Measurements from ENCODE around the gene SAXO2.
"Not testable (repeated sequence)": the region's sequence is repeated elsewhere in the genome, so short reads cannot be mapped to it uniquely, and the experiment has no call there.

Gene SAXO2

DNA sequence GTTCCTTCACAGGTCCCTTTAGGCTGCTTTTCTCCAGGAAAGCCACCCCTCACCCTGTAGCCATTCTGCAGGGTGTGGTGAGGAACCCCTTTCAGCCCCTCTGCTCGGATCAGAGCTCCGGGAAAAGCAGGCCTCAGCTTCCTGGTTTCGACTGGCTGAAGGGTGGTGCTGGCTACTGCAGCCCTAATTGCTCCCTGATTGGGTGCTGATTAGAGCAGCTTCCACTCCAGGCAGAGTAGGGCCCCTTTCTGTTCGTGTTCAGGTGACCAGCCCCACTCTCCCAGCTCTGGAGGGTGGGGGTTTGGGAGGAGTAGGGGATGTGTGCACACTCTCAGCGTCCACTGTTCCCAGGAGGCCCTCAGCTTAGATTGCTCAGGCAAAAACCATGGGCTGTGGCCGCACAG lies 36.9 kb downstream of the SAXO2 start:
- peaks cover 11% of the 10 kb centered on the region for H3K27me3 Mint-ChIP-seq (ENCODE audit: low read depth)
- H3K9me3 Mint-ChIP-seq; H3K36me3 Mint-ChIP-seq (ENCODE audit: low read depth); DNase-seq (ENCODE audit: low spot score); H3K4me1 Mint-ChIP-seq (ENCODE audit: low read depth); H3K27ac Mint-ChIP-seq; H3K4me3 Mint-ChIP-seq: not testable (repeated sequence)

DNA sequence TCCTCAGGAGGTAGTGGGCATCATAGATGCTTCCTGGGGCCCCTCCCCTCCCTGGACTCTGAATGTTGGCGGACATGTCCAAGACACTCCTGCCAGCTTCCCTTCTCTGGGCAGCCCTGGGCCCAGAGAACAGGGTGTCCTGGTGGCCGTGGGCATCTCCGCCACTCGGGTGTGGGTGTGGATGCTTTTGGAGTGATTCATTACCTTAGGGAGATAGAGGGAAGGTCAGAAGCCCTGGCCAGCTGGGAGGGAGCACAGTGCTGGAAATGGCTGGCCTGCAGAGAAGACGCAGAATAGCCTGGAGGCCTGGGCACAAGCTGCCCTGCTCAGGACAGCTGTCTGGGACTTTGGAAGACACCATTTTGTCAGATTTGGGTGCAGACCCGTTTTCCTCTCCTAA lies 37.7 kb downstream of the SAXO2 start:
- not testable (repeated sequence) for DNase-seq (ENCODE audit: low spot score); H3K27ac Mint-ChIP-seq; H3K9me3 Mint-ChIP-seq; H3K36me3 Mint-ChIP-seq (ENCODE audit: low read depth); H3K4me3 Mint-ChIP-seq
- Mint-ChIP-seq H3K27me3 (ENCODE audit: low read depth) (peaks cover 11% of the 10 kb centered on the region), H3K4me1 (ENCODE audit: low read depth) (peaks cover 15% of the 10 kb centered on the region)

DNA sequence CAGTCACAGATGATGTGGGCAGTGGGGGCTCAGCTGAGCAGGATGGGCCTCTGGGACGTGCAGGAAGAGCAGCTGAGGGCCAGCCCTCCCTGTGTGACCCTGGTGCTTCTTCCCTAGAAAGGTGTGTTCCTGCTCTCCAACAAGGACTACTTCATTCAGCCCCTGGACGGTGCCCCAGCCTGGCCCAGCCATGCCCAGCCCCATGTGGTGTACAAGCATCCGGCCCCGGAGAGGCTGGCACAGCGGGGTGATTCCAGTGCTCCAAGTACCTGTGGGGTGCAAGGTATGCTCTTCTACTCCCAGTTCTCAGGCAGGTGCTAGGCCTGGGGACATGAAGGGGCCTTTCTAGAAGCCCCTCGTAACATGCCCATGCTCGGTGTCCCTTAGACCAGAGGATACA lies 38.3 kb downstream of the SAXO2 start:
- DNase-seq (ENCODE audit: low spot score) = peak; percentile 1
- H3K9me3 Mint-ChIP-seq = no peaks in the 10 kb centered on the region

DNA sequence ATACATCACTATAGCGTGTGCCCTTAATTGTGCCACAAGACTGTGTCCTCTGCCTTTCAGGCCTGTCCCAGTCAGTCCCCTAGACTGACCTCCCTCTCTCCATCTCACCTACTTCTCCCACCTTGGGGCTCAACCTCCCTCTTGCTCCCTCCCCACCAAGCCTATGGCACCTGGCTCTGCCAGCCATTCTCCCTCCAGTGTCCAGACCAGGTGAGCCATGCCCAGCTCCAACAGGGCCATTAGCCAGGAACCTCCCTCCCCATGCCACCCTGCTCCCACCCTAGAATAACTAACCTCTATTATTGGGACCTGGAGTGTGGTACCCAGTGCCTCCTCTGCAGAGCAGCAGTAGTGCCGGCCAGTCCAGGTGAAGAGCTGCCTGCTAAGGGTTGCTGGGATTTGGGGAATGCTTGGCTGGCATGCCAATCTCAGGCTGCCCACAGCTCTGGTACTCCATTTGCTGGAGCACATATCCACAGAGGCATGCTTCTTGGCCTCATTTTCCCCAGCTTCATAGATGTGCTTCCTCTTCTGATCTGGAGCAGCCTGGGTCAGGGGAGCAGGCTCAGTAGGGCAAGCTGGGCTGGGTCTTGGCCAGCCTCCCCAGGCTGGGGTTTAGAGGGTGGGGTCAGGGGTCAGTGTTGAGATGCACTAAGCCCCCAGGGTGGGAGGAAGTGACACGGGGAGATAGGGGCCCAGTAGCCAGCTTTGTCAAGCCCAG lies 38.8 kb downstream of the SAXO2 start:
- peak; percentile 1 for DNase-seq (ENCODE audit: low spot score)
- Mint-ChIP-seq H3K27ac (no peak overlapping the region), H3K36me3 (ENCODE audit: low read depth) (no peaks in the 10 kb centered on the region), H3K4me1 (ENCODE audit: low read depth) (peaks cover 16% of the 10 kb centered on the region), H3K27me3 (ENCODE audit: low read depth) (peaks cover 11% of the 10 kb centered on the region), H3K9me3 (no peaks in the 10 kb centered on the region), H3K4me3 (no peak overlapping the region)

More for the DNA sequence above, 38.3 kb downstream of the SAXO2 start:
- Mint-ChIP-seq H3K27ac (no peak overlapping the region), H3K36me3 (ENCODE audit: low read depth) (no peaks in the 10 kb centered on the region), H3K27me3 (ENCODE audit: low read depth) (peaks cover 11% of the 10 kb centered on the region), H3K4me1 (ENCODE audit: low read depth) (peaks cover 16% of the 10 kb centered on the region), H3K4me3 (no peak overlapping the region)

DNA sequence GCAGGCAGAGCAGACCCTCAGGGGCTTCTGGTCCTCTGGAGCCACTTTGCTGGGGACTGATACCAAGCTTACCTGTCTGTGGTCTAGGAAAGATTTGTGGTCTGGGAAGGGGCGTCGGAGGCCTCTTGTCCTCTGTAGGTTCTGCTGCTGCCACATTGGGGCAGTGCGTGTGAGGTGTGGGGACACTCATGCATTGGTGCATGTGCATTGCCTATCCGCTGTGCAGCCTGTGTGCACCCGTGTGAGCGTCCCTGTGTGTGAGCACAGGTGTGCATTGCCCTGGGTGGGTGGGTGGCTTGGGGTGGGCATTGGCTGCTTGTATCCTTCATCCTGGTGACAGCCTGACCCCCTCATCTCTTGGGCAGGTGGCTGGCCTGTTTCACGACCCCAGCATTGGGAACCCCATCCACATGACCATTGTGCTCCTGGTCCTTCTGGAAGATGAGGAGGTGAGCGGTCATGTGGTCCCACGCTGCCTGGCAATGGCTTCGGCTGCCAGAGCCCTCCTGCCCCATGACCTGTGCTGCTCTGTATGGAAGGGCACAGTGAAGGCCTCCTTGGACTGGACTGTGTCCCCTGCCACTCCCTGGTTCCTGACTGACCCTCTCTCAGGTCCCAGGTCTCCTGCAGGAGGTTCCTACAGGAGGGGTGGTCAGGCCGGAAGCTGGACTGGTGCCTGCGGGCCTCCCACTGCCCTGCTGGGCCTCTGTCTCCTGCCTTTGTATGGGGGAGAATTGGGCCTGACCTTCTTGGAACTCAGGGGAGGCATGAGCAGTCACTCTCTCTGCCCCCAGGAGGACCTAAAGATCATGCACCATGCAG lies 41.5 kb downstream of the SAXO2 start:
- Mint-ChIP-seq H3K27ac (no peak overlapping the region), H3K4me1 (ENCODE audit: low read depth) (peaks cover 8% of the 10 kb centered on the region), H3K4me3 (no peak overlapping the region), H3K9me3 (no peaks in the 10 kb centered on the region), H3K27me3 (ENCODE audit: low read depth) (peaks cover 8% of the 10 kb centered on the region), H3K36me3 (ENCODE audit: low read depth) (no peaks in the 10 kb centered on the region)
- DNase-seq (ENCODE audit: low spot score) = no peak

DNA sequence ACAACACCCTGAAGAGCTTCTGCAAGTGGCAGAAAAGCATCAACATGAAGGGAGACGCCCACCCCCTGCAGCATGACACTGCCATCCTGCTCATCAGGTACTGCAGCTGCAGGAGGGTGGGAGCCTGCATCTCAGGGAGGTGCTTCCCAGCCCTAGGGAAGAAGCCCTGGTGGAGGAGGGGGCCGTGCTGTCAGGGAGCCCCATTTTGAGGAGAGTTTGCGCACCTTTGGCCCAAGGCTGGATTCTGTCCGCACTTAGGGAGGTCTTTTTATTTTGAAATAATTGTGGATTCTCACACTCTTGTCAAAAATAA lies 42.1 kb downstream of the SAXO2 start:
- DNase-seq (ENCODE audit: low spot score) = no peak
- H3K27me3 Mint-ChIP-seq (ENCODE audit: low read depth) = peaks cover 8% of the 10 kb centered on the region
- no peak overlapping the region for H3K4me3 Mint-ChIP-seq
- no peaks in the 10 kb centered on the region for H3K9me3 Mint-ChIP-seq
- H3K27ac Mint-ChIP-seq = no peak overlapping the region
- no peaks in the 10 kb centered on the region for H3K36me3 Mint-ChIP-seq (ENCODE audit: low read depth)
- peaks cover 8% of the 10 kb centered on the region for H3K4me1 Mint-ChIP-seq (ENCODE audit: low read depth)

DNA sequence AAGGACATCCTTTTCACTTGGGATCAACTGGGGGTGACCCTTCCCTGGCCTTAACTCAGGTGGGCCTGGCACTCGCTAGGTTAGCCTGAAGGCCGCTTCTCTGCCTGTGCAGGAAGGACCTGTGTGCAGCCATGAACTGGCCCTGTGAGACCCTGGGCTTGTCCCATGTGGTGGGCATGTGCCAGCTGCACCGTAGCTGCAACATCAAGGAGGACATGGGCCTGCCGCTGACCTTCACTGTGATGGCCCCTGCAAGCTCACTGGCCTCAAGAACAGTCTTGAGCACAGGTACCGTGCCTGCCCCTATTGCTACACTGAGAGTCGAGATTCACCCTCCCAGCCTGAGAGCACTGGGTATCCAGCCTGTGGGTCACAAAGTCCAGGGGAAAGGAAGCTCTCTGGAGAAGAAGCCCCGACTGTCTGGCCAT lies 43.0 kb downstream of the SAXO2 start:
- Mint-ChIP-seq H3K36me3 (ENCODE audit: low read depth) (no peaks in the 10 kb centered on the region), H3K27ac (no peak overlapping the region), H3K4me1 (ENCODE audit: low read depth) (peaks cover 8% of the 10 kb centered on the region), H3K27me3 (ENCODE audit: low read depth) (peaks cover 9% of the 10 kb centered on the region), H3K4me3 (no peak overlapping the region), H3K9me3 (no peaks in the 10 kb centered on the region)
- DNase-seq (ENCODE audit: low spot score) = no peak

DNA sequence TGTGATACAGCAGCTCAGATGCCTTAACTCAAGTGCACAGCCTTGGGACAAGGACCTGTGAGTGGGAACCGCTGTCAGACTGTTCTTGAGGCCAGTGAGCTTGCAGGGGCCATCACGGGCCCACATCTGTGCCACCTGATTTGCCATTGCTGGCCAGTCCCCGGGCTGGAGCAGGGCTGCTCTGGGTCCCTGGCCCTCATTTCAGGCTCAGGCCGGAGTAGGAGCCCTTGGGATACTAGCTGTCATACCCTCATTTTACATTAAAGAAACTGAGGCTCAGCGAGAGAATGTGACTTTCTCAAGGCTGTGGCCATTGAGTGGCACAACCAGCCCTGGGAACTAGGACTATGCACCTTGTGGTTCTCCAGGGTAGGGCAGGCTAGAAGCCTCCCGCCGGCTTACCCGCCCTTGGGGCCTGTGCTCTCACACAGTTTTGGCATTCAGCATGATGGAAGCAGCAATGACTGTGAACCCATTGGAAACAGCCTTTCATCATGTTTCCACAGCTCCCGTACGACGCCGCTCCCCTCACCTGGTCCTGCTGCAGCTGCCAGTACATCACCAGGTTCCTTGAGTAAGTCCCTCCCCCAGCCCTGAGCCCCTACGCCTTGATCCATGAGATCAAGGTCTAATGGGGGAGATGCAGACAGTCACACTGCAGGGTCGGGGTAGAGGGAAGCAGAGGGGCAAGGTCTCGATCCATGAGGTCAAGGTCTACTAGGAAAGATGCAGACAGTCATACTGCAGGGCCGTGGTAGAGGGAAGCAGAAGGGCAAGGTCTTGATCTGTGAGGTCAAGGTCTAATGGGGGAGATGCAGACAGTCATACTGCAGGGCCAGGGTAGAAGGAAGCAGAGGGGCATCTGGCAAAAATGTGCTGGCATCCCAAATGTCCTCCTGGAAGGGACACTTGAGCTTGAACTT lies 44.4 kb downstream of the SAXO2 start:
- H3K36me3 Mint-ChIP-seq (ENCODE audit: low read depth) = no peaks in the 10 kb centered on the region
- DNase-seq (ENCODE audit: low spot score) = no peak
- peaks cover 8% of the 10 kb centered on the region for H3K4me1 Mint-ChIP-seq (ENCODE audit: low read depth)
- H3K27me3 Mint-ChIP-seq (ENCODE audit: low read depth) = peaks cover 11% of the 10 kb centered on the region
- no peaks in the 10 kb centered on the region for H3K9me3 Mint-ChIP-seq
- no peak overlapping the region for H3K27ac Mint-ChIP-seq
- no peak overlapping the region for H3K4me3 Mint-ChIP-seq

DNA sequence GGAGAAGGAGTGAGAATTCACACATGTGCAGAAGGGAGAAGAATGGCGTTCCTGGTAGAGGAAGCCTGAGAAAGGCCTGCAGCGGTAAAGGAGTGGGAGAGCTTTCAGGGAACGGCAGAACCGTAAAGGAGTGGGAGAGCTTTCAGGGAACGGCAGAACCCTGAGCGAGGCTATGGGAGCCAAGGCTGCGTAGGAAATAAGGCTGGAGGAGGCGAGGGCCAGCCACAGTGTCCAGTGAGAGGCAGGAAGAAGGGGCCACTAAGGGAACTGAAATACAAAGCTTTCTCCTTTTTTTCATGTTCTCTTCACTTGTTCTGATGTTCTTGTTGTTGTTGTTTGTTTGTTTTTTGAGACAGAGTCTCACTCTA lies 45.1 kb downstream of the SAXO2 start:
- Mint-ChIP-seq H3K4me1 (ENCODE audit: low read depth) (peaks cover 8% of the 10 kb centered on the region), H3K4me3 (no peak overlapping the region), H3K9me3 (no peaks in the 10 kb centered on the region), H3K27me3 (ENCODE audit: low read depth) (peaks cover 9% of the 10 kb centered on the region), H3K36me3 (ENCODE audit: low read depth) (no peaks in the 10 kb centered on the region), H3K27ac (no peak overlapping the region)
- DNase-seq (ENCODE audit: low spot score) = no peak

DNA sequence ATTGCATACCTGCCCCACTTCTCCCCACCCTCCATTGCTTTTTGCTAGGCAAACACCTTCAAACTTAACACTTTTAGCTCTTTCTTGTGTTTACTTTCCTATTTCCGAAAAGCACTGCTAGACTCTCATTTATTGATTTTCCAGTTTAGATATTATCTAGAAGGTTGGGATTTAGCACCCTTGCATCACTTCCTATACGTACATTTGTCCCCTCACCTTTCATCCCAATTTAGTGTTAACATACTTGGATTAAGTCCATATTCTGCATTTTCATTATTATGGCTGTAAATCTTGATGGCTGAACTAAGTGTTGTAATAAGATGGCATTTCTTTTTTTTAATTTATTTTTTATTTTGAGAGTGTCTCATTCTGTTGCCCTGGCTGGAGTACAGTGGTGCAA lies 47.2 kb downstream of the SAXO2 start:
- DNase-seq (ENCODE audit: low spot score) = no peak
- Mint-ChIP-seq H3K4me1 (ENCODE audit: low read depth) (peaks cover 6% of the 10 kb centered on the region), H3K36me3 (ENCODE audit: low read depth) (no peaks in the 10 kb centered on the region), H3K27ac (no peak overlapping the region), H3K27me3 (ENCODE audit: low read depth) (peaks cover 9% of the 10 kb centered on the region), H3K9me3 (no peaks in the 10 kb centered on the region), H3K4me3 (no peak overlapping the region)

DNA sequence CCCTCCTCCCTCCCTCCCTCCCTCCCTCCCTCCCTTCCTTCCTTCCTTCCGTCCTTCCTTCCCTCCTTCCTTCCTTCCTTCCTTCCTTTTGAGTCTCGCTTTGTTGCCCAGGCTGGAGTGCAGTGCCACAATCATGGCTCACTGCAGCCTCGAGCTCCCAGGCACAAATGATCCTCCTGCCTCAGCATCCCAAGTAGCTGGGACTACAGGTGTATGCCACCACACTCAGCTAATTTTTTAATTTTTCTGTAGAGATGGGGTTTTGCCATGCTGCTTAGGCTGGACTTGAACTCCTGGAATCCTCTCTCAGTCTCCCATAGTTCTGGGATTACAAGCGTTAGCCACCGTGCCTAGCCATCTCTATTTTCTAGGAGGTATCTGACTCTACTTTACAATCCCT lies 48.7 kb downstream of the SAXO2 start:
- H3K27ac Mint-ChIP-seq; H3K27me3 Mint-ChIP-seq (ENCODE audit: low read depth); H3K9me3 Mint-ChIP-seq; H3K36me3 Mint-ChIP-seq (ENCODE audit: low read depth); H3K4me3 Mint-ChIP-seq; DNase-seq (ENCODE audit: low spot score); H3K4me1 Mint-ChIP-seq (ENCODE audit: low read depth): not testable (repeated sequence)

DNA sequence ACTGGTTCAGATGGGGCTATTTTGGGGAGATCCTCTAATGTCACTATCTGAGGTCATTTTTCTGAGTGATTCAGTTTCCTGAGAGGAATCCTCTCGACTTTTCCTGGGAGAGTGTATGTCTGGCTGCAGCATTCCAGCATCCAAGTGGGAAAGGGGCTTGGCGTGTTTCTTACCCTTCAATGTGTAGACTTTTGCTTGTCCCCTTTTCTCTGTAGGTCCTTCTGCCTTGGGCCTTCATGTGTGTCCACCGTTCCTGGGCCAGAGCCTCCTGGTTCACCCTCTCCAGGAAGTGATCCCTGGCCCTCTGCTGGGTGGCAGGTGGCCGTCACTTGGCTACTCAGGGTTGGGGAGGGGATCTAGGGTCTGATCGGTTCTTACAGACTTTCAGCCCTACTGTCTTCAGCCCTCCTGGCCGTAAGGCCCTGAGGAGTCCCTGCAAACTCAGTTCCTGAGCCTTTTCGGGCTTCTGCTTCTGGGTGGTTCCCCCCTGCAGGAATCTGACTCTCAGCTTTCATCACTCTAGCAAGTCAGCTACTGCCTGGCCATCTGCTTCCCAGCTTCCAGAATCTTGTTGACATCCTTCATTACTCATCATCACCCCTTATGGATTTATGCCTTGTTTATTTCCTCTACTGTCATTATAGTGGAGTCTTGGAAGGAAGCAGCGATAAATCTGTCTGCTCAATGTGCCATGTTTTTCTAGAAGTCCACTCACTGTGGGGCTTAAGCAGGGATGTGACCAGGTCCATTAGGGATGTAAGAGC lies 50.1 kb downstream of the SAXO2 start:
- Mint-ChIP-seq H3K9me3 (no peaks in the 10 kb centered on the region), H3K4me3 (no peak overlapping the region), H3K4me1 (ENCODE audit: low read depth) (no peaks in the 10 kb centered on the region), H3K27ac (no peak overlapping the region), H3K27me3 (ENCODE audit: low read depth) (peaks cover 9% of the 10 kb centered on the region), H3K36me3 (ENCODE audit: low read depth) (no peaks in the 10 kb centered on the region)
- no peak for DNase-seq (ENCODE audit: low spot score)

DNA sequence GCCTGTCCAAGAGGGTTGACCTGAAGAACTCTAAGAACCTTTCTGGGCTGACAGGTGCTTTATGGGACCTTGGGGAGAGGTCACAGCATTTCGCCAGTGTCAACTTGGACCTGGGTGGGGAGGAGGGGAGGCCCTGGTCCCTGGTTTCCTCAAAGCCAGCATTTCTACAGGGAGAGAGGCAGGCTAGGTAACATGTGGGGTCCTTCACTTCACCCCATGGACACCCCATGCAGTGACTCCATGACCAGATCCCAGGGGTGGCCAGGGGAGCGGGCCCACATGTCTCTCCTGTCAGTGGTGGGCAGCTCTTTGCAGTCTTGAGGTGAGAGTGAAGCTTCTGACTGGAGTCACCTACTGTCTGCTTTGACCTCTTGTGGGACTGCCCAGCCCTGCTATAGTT lies 50.8 kb downstream of the SAXO2 start:
- peaks cover 9% of the 10 kb centered on the region for H3K27me3 Mint-ChIP-seq (ENCODE audit: low read depth)
- no peak for DNase-seq (ENCODE audit: low spot score)
- H3K4me1 Mint-ChIP-seq (ENCODE audit: low read depth) = no peaks in the 10 kb centered on the region
- no peaks in the 10 kb centered on the region for H3K36me3 Mint-ChIP-seq (ENCODE audit: low read depth)
- no peaks in the 10 kb centered on the region for H3K9me3 Mint-ChIP-seq
- H3K27ac Mint-ChIP-seq = no peak overlapping the region
- H3K4me3 Mint-ChIP-seq = no peak overlapping the region
